Stomach (tissue), 9 donors: ENCODE data around the gene LRRTM3. TPM values are rescaled to one million over a fixed set of nuclear protein-coding genes. Genes with fewer than 3 reads are reported as not detected.

Source experiments
- DNase-seq, 2 donors: peaks; one replicate each; pipeline versions ENCODE4 v3.0.0 to v3.0.0-alpha.2; 2013 to 2019
- H3K27ac ChIP-seq, 5 donors: fragments of 200-600 bp in 4 of 5; sonication (generic) in 4 of 5; one replicate each; pipeline ENCODE4 v1.5.1; 2013 to 2019; ENCODE audit warnings: mild to moderate bottlenecking in 1 of 5, moderate library complexity in 1 of 5
- H3K27me3 ChIP-seq, 3 donors: fragments of 200-600 bp; sonication (generic); one replicate each; pipeline ENCODE4 v1.5.1; 2017 to 2019; ENCODE audit warnings: mixed run types in 1 of 3
- H3K36me3 ChIP-seq, 4 donors: fragments of 200-600 bp; sonication (generic); 1 replicate in 3 of 4; 2 replicates in 1 of 4; pipeline ENCODE4 v1.5.1; 2016 to 2019
- H3K4me1 ChIP-seq, 4 donors: fragments of 200-600 bp; sonication (generic); one replicate each; pipeline ENCODE4 v1.5.1; 2016 to 2019
- H3K4me3 ChIP-seq, 4 donors: fragments of 200-600 bp; sonication (generic) in 3 of 4; one replicate each; pipeline ENCODE4 v1.5.1; 2016 to 2019; ENCODE audit warnings: mild to moderate bottlenecking in 1 of 4
- H3K9me3 ChIP-seq, 4 donors: fragments of 200-600 bp; sonication (generic); one replicate each; pipeline ENCODE4 v1.5.1; 2016 to 2019
- CTCF ChIP-seq, 7 experiments: fragments of 450-650 bp in 4 of 7; fragments of 200-600 bp in 3 of 7; sonication (generic) in 3 of 7; IDR thresholded peaks; one replicate each; pipeline ENCODE4 v1.5.1; 2016 to 2019; ENCODE audit warnings: antibody characterized with exemption in 7 of 7, control low read depth in 2 of 7, mild to moderate bottlenecking in 1 of 7
- EP300 ChIP-seq: sonication (generic); formaldehyde crosslinking; IDR thresholded peaks from one replicate; pipeline ENCODE4 v1.6.1; 2017; ENCODE audit warnings: antibody characterized with exemption
- POLR2A ChIP-seq, 4 donors: fragments of 450-650 bp; IDR thresholded peaks; one replicate each; pipeline ENCODE4 v1.6.1; 2016; ENCODE audit warnings: antibody characterized with exemption in 4 of 4, control low read depth in 2 of 4, mild to moderate bottlenecking in 1 of 4, moderate library complexity in 1 of 4
- POLR2AphosphoS5 ChIP-seq, 3 donors: sonication (generic); formaldehyde crosslinking; IDR thresholded peaks; one replicate each; pipeline ENCODE4 v1.6.1; 2016; ENCODE audit warnings: antibody characterized with exemption in 3 of 3
- WGBS, 5 donors: extraction: QIAGEN DNeasy Blood & Tissue Kit in 3 of 5; methylation state at CpG; one replicate each; pipeline versions ENCODE4 v1.1.5 to v1.1.7; 2013 to 2018; 5-methylcytosine and 5-hydroxymethylcytosine counted together
- intact Hi-C: fragments of 100-400 bp; cut with DNase I; formaldehyde crosslinking; loops from one replicate; pipeline ENCODE4 v1.15.1; 2023; ENCODE audit warnings: low total_unique reads
- polyA plus RNA-seq, 3 donors: library from polyadenylated mRNA; stranded (reverse); fragments of 200-250 nt; gene quantifications; one replicate each; pipeline ENCODE4 v1.2.3, GENCODE V29; 2013
- total RNA-seq, 5 donors: library from RNA; depleted of rRNA; stranded (reverse); fragments of >200 nt; gene quantifications; one replicate each; pipeline versions ENCODE4 v1.1.0 to v1.2.3, GENCODE V29; 2014 to 2016
- donor health status: healthy with polysubstance abuse.
- donor health status: Bipolar disorder and iron deficiency.
- donor health status: healthy.

The LRRTM3 gene
- total and polyA plus RNA-seq, 8 donors = 0.18 TPM; not detected in 7

GRCh38 chr10:67110286-67110685 lies 184.4 kb downstream of the LRRTM3 start:
- no peaks in the 10 kb centered on the region for H3K36me3 ChIP-seq
- intact Hi-C loops = no loop called here
- no peak for TF ChIP-seq EP300
- no peak for TF ChIP-seq CTCF (IDR thresholded peaks at IDR 0.05)
- H3K4me1 ChIP-seq = no peaks in the 10 kb centered on the region
- no peak overlapping the region for H3K4me3 ChIP-seq
- H3K27me3 ChIP-seq = no peaks in the 10 kb centered on the region
- H3K9me3 ChIP-seq = no peaks in the 10 kb centered on the region
- DNase-seq = peak in 1 of 2 donors; percentile 9
- H3K27ac ChIP-seq = no peak overlapping the region

- 75 to 97% (median 91%) methylated on average over 1 of the region's 1 CpG for WGBS, 5 donors
- H3K4me1 ChIP-seq = no peaks in the 10 kb centered on the region
- H3K27me3 ChIP-seq = no peaks in the 10 kb centered on the region
- TF ChIP-seq CTCF (IDR thresholded peaks at IDR 0.05) (no peak), POLR2A (IDR thresholded peaks at IDR 0.05) (no peak), POLR2AphosphoS5 (IDR thresholded peaks at IDR 0.05) (no peak), EP300 (no peak)
- no peaks in the 10 kb centered on the region for H3K36me3 ChIP-seq
- intact Hi-C loops = no loop called here
- no peaks in the 10 kb centered on the region for H3K9me3 ChIP-seq
- H3K27ac ChIP-seq = no peak overlapping the region
- no peak for DNase-seq
- H3K4me3 ChIP-seq = no peak overlapping the region
Measured at GRCh38 chr10:67112765-67113164, 186.9 kb downstream of the LRRTM3 start.

- TF ChIP-seq EP300 = no peak
- peak in 1 of 3 donors; percentile 37 for TF ChIP-seq POLR2AphosphoS5 (IDR thresholded peaks at IDR 0.05)
- TF ChIP-seq CTCF (IDR thresholded peaks at IDR 0.05) = no peak
- H3K4me1 ChIP-seq = no peaks in the 10 kb centered on the region
- H3K9me3 ChIP-seq = no peaks in the 10 kb centered on the region
- no peaks in the 10 kb centered on the region for H3K36me3 ChIP-seq
- no peak overlapping the region for H3K27ac ChIP-seq
- H3K4me3 ChIP-seq = no peak overlapping the region
- WGBS, 5 donors = 30 to 58% (median 43%) methylated on average over 2 of the region's 2 CpGs
- peak in 1 of 2 donors; percentile 58 for DNase-seq
- intact Hi-C loops = no loop called here
- H3K27me3 ChIP-seq = no peaks in the 10 kb centered on the region
Measured at GRCh38 chr10:67114945-67115344, 189.1 kb downstream of the LRRTM3 start.

GRCh38 chr10:67115972-67116371 lies 190.1 kb downstream of the LRRTM3 start:
- Histone ChIP-seq H3K9me3 (no peaks in the 10 kb centered on the region), H3K36me3 (no peaks in the 10 kb centered on the region), H3K27ac (no peak overlapping the region), H3K4me3 (no peak overlapping the region), H3K27me3 (no peaks in the 10 kb centered on the region), H3K4me1 (no peaks in the 10 kb centered on the region)
- no peak for DNase-seq
- 43 to 62% (median 56%) methylated on average over 1 of the region's 1 CpG for WGBS, 5 donors
- intact Hi-C loops = no loop called here
- TF ChIP-seq CTCF (IDR thresholded peaks at IDR 0.05) = no peak
- no peak for TF ChIP-seq POLR2AphosphoS5 (IDR thresholded peaks at IDR 0.05)
- no peak for TF ChIP-seq POLR2A (IDR thresholded peaks at IDR 0.05)
- no peak for TF ChIP-seq EP300
